Activated T-cell treated with anti-CD3 and anti-CD28 coated beads, Interleukin-2, amount 50 U/mL, for 4 hours (primary cell): ENCODE measurements around the gene DOK3. TPM values are rescaled to one million over a fixed set of nuclear protein-coding genes. Genes with fewer than 3 reads are reported as not detected.

Experiments
- ATAC-seq, 2 donors: fragments of 200-7000 bp; cut with Tn5 transposase; one replicate each; pipeline ENCODE4 v1.10.0; 2021
- DNase-seq: peaks from one replicate; pipeline ENCODE4 v3.0.0-alpha.2; 2020
- H3K27me3 Mint-ChIP-seq: one replicate; pipeline ENCODE4 v1.8.0; 2021; ENCODE audit warnings: low read depth, mixed read lengths
- H3K36me3 Mint-ChIP-seq: one replicate; pipeline ENCODE4 v1.8.0; 2022; ENCODE audit warnings: mixed read lengths; ENCODE audit not compliant: insufficient read depth
- H3K4me1 Mint-ChIP-seq: one replicate; pipeline ENCODE4 v1.8.0; 2021; ENCODE audit warnings: low read depth, mixed read lengths
- H3K4me3 Mint-ChIP-seq: one replicate; pipeline ENCODE4 v1.8.0; 2021; ENCODE audit warnings: mild to moderate bottlenecking, moderate library complexity, mixed read lengths
- H3K9me3 Mint-ChIP-seq: one replicate; pipeline ENCODE4 v1.8.0; 2021; ENCODE audit warnings: mixed read lengths
- total RNA-seq, 3 donors: library from RNA; stranded (reverse); gene quantifications; one replicate each; pipeline ENCODE4 v1.2.1, GENCODE V29; 2021

Gene DOK3
- total RNA-seq, 3 donors from 2014 or later, result 8.2 to 9.2 (median 8.7) TPM

DNA sequence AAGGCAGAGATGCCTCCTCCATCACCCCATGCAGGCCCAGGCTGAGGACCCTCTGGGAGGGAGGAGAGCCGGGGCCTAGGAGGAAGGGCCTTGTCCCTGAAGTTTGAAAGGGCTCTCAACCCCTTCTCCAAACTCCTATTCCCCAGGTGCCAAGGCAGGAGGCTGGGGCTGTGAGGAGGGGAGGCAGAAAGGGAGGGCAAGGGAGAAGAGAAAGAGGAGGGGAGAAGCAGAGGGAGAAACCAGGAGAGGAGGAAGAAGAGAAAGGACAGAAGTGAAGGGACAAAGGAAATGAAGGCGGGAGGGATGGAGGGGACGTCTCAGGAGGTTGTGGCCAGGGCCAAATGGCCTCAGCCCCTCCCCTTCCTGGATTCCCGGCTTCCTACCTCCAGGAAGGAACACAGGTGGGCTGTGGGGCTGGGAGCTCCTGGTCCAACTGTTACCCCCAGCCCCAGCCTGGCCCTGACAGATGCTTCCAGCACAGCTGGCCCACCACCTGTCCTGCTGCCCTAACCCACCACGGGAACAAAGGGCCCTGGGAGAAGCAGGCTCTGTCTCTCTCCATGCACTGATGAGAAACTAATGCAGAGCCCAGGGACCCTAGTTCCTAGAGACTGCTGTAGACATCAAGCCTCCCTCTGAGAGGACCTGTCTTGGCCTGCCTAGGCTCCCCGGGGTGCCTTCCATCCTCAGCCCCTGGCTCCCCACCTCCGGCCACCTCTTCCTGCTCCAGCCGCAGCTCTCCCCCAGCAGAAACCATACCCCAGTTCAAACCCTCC lies 39.7 kb downstream of the DOK3 start:
- peaks cover 3% of the 10 kb centered on the region for H3K9me3 Mint-ChIP-seq
- H3K4me1 Mint-ChIP-seq, result peaks cover 12% of the 10 kb centered on the region
- peaks cover 8% of the 10 kb centered on the region for H3K27me3 Mint-ChIP-seq
- peaks cover 2% of the 10 kb centered on the region for H3K36me3 Mint-ChIP-seq
- H3K4me3 Mint-ChIP-seq, result no peak overlapping the region
- DNase-seq (no peak), ATAC-seq (no peak)

DNA sequence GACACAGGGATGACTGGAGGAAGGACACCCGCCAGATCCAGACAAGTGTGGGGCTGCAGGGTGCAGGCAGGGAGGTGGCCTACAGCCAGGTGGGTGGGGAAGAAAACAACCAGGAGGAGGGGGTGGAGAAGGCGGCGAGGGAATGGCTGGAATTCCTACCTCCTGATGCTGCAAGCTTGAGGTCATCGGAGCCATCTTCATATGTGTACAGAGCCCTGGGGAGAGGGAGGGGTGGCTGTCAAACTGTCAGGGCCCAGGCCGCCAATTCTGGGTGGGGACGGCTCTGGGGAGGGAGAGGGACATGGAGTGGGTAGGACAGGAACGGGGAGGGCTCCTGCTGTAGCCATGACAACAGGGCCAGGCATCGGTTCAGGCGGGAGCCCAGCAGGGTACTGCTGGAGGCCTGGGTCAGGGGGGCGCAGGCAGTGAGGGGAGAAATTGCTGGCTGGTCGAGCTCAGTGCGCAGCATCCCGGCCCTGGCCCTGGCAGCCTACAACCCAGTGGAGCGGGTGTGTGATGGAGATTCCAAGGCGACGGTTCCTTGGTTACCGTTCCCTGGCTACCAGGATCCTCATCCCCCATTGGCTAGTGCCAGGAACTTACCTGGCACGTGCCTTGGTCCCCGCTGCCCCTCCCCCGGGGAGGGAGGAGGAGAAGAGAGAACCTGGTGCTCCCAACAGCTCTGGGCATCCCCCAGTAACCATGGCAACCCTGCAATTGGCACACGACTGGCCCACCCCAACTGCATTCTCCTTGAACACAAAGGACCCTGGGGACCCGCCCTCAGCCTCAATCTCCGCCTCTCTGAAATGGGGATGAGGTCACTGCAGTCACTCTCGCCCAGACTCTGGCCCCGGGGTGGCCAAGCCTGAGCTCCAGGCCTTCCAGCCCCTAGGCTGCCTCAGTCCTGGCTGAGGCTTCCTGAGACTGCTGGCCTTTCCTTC lies 40.7 kb downstream of the DOK3 start:
- ATAC-seq (no peak), DNase-seq (no peak)
- H3K27me3 Mint-ChIP-seq, result peaks cover 4% of the 10 kb centered on the region
- H3K4me1 Mint-ChIP-seq, result peaks cover 8% of the 10 kb centered on the region
- peaks cover 2% of the 10 kb centered on the region for H3K36me3 Mint-ChIP-seq
- H3K4me3 Mint-ChIP-seq, result no peak overlapping the region
- H3K9me3 Mint-ChIP-seq, result peaks cover 3% of the 10 kb centered on the region

DNA sequence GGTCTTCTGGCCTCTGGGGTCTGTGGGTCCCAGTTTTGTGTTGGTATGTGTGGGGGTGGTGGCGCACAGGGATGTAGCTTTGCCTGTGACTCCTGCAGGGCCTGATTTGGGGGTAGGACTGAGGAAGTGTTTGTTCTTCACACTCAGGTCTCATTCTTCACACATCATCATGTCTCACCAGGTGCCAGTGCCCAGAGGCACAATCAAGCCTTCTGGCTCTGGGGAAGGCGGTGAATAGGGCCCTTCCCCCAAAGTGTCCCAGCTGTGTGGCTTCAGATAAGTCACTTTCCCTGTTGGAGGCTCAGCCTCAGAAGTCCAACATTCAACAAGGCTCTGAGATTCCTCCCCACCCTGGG lies 41.3 kb downstream of the DOK3 start:
- peaks cover 2% of the 10 kb centered on the region for H3K36me3 Mint-ChIP-seq
- peaks cover 6% of the 10 kb centered on the region for H3K4me1 Mint-ChIP-seq
- H3K27me3 Mint-ChIP-seq, result peaks cover 3% of the 10 kb centered on the region
- H3K9me3 Mint-ChIP-seq, result peaks cover 3% of the 10 kb centered on the region
- H3K4me3 Mint-ChIP-seq, result no peak overlapping the region
- ATAC-seq (no peak), DNase-seq (no peak)

DNA sequence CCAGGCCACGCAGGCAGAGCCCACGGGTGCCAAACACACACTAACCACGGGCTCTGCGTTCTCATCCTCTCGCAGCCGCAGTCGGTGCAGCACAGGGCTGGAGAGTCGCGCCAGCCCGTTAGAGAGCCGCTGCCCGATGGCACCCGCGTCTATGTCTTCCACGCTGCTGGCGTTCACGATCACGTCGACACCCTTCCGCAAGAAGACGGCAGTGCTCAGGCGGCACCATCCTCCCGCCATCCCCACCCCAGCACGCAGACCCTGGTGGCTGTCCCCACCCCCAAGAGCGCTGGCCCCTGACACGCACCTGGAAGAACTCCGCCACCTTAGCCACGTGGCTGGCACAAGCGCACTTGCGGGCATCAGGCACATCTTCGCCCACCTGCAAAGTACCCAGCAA lies 42.2 kb downstream of the DOK3 start:
- Mint-ChIP-seq H3K27me3 (peaks cover 3% of the 10 kb centered on the region), H3K36me3 (peaks cover 2% of the 10 kb centered on the region), H3K4me1 (peaks cover 7% of the 10 kb centered on the region), H3K4me3 (no peak overlapping the region), H3K9me3 (peaks cover 3% of the 10 kb centered on the region)
- no peak for ATAC-seq
- no peak for DNase-seq

DNA sequence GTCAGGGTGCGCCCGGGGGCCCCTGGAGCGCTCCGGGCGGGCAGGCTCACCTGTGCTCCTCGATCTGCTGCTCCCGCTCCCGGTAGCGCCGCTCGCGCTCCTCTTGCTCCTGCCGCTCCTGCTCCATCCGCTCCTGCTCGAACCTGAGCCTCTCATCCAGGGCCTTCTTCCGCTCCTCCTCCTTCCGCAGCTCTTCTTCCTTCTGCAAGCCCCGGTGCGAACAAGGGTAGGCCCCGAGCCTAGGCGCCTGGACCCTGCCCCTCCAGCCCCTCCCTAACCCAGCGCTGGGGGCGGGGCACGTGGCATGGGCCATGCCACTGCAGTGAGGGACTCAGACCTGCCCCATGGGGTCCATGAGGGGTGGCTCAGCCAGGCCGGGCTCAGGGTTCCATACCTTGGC lies 42.8 kb downstream of the DOK3 start:
- Mint-ChIP-seq H3K36me3 (peaks cover 2% of the 10 kb centered on the region), H3K4me3 (no peak overlapping the region), H3K27me3 (no peaks in the 10 kb centered on the region), H3K4me1 (peaks cover 6% of the 10 kb centered on the region), H3K9me3 (peaks cover 3% of the 10 kb centered on the region)
- ATAC-seq, result no peak
- no peak for DNase-seq

DNA sequence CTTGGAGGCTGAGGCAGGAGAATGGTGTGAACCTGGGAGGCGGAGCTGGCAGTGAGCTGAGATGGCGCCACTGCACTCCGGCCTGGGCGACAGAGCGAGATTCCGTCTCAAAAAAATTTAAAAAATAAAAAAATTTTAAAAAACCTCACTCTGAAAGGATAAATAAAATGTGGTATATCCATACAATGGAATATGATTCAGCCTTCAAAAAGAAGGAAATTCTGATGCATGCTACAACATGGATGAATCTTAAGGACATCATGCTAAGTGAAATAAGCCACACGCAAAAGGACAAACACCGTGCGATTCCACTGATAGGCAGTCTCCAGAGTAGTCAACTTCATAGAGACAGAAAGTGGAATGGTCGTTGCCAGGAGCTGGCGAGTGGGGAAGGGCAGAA lies 44.6 kb downstream of the DOK3 start:
- ATAC-seq (no peak), DNase-seq (no peak)
- H3K4me1 Mint-ChIP-seq, result peaks cover 9% of the 10 kb centered on the region
- H3K36me3 Mint-ChIP-seq, result peaks cover 2% of the 10 kb centered on the region
- no peaks in the 10 kb centered on the region for H3K27me3 Mint-ChIP-seq
- peaks cover 3% of the 10 kb centered on the region for H3K9me3 Mint-ChIP-seq
- H3K4me3 Mint-ChIP-seq, result no peak overlapping the region

DNA sequence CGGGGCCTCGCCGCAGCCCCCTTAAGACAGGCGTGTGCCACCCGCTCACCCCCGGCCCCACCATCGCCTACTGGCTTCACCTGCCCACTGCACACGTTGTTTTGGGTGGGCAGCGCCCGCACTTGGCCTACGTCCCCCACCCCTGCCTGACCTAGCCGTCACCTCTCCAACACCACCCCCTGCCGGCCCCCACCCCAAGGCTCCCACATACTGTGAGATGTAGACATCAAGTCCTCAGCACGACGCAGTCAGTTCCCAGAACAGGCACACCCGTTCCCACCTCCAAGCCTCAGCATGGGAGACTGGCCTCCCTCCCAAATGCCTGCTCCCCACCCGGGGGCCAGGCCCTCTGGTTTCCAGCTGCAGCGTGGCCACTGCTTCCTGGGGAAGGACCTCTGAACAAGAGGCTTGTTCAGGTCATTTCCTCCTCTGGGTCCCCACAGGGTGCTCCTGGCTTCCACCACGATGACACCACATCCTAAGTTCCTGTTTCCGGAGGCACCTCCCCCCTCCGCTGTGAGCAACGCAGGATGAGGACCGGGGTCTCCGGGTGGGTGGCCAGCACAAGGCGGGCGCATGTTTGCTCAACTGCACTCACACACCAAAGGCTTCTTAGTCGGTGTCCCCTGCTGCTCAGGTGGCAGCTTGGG lies 47.5 kb downstream of the DOK3 start:
- DNase-seq, result no peak
- Mint-ChIP-seq H3K4me1 (peaks cover 13% of the 10 kb centered on the region), H3K4me3 (no peak overlapping the region), H3K9me3 (peaks cover 3% of the 10 kb centered on the region), H3K36me3 (peaks cover 2% of the 10 kb centered on the region), H3K27me3 (no peaks in the 10 kb centered on the region)
- no peak for ATAC-seq

DNA sequence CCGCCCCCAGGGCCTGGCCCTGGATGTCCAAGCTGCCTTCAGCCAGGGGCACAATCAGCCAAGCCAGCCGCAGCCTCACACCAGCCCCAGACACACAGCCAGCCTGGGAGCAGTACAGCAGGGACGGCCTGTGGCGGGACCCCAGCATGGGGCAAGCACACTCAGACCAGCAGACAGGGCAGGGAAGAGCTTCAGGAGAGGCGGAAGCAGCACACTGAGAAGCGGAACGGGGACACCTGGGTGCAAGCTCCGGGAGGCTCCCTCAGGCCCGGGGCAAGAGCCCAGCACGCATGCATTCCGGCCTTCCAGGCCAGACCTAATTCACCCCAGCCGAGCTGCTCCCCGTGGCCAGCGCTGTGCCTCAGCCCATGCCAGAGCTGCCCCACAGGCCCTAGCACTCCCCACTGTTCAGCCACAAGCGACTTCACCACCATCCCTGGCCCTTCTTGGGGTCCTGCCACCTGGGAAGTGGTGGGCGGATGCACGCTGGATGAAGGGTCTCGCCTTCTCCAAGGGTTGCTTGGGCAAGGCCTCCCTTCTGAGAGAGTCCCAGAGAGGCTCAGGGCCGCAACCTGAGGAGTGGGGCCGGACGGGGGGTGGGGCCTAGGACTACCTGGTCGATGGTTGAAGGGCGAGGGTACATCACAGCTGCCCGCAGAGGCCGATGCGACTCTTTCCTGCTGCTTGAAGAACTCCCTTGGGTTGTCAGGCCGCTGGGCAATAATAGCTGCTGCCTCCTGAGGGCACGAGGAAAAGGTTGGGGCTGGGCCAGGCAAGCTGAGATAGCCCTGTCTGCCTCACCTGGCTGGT lies 49.6 kb downstream of the DOK3 start:
- H3K4me3 Mint-ChIP-seq, result no peak overlapping the region
- H3K27me3 Mint-ChIP-seq, result no peaks in the 10 kb centered on the region
- DNase-seq, result no peak
- H3K9me3 Mint-ChIP-seq, result peaks cover under 1% of the 10 kb centered on the region
- no peaks in the 10 kb centered on the region for H3K36me3 Mint-ChIP-seq
- peaks cover 19% of the 10 kb centered on the region for H3K4me1 Mint-ChIP-seq
- ATAC-seq, result no peak

DNA sequence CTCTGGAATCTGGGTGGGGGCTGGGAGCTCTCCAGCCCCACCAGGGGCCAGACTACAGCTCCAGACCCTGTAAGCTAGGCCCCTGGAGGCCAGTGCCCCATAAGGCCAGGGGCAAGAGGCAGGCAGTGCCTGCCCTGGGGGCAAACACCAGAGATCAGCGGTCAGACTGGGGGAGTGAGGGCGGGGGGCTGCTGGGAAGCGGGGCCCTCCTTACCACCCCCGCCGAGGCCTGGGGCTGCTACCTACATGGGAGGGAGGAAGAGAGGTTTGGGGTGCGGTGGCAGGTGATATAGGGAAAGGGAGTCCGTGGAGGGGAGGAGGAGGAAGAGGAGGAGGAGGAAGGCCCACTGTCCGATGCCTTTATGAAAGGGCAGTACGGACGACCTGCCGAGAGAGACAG lies 50.3 kb downstream of the DOK3 start:
- Mint-ChIP-seq H3K4me3 (no peak overlapping the region), H3K9me3 (no peaks in the 10 kb centered on the region), H3K36me3 (no peaks in the 10 kb centered on the region), H3K4me1 (peaks cover 19% of the 10 kb centered on the region), H3K27me3 (no peaks in the 10 kb centered on the region)
- ATAC-seq (no peak), DNase-seq (no peak)

DNA sequence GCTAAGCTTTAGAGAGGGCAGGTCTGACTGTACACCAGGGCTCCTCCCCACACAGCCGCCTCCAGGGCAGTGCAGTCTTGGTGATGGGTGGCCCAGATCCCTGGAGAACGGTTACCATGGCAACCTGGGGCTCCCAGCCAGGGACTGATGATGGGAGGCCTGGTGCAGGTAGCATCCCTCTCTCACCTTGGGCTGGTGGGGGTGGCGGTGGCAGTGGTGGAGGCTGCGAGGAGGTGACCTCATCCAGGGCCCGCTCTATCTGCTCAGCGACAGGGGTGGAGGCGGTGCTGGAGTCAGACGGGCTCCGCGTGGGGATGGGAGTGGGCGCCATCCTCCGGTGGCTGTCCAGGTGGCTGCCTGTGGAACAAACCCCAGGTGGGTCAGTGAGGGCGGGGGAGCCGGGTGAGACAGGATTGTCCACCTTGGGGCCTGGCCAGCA lies 50.7 kb downstream of the DOK3 start:
- DNase-seq (no peak), ATAC-seq (no peak)
- H3K4me3 Mint-ChIP-seq, result no peak overlapping the region
- H3K4me1 Mint-ChIP-seq, result peaks cover 20% of the 10 kb centered on the region
- no peaks in the 10 kb centered on the region for H3K9me3 Mint-ChIP-seq
- no peaks in the 10 kb centered on the region for H3K36me3 Mint-ChIP-seq
- no peaks in the 10 kb centered on the region for H3K27me3 Mint-ChIP-seq

DNA sequence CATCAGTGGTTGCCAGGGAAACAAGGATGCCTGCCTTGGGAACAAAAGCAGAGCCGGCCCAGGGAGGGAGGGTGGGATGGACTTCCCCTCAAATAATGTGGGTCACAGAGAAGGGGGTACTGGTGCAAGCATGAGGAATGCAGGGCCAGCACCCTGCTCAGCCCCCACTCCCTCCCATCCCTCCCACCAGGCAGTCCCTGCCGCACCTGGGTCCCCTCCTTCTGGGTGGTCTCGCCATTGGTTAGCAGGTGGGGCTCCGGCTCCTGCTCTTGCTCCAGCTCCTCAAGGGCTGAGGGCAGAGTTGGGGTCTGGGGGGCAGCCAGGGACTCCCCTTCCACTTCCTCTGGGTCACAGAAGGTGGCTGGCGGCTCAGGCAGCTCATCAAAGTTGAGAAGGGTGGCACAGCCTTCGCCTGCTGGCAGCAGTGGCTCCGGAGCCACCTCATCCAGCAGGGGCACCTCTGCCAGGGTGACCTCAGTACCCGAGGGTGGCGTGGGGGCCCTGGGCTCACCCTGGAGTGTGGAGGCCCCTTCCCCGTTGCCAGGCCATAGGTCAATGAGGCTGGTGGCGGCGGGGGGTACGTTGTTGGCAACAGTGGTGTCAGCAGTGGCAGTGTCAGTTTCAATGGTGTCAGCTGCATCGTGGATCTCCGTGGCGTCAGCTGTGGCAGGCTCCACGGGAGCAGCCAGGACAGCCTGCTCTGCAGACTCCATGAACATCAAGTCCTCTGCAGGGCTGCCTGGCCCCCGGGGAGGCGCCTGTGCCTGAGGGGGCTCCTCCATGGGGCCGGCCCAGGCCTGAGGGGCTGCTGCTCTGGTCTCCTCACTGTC lies 51.6 kb downstream of the DOK3 start:
- H3K4me3 Mint-ChIP-seq, result no peak overlapping the region
- no peaks in the 10 kb centered on the region for H3K36me3 Mint-ChIP-seq
- H3K27me3 Mint-ChIP-seq, result no peaks in the 10 kb centered on the region
- H3K4me1 Mint-ChIP-seq, result peaks cover 28% of the 10 kb centered on the region
- no peak for ATAC-seq
- no peak for DNase-seq
- no peaks in the 10 kb centered on the region for H3K9me3 Mint-ChIP-seq

DNA sequence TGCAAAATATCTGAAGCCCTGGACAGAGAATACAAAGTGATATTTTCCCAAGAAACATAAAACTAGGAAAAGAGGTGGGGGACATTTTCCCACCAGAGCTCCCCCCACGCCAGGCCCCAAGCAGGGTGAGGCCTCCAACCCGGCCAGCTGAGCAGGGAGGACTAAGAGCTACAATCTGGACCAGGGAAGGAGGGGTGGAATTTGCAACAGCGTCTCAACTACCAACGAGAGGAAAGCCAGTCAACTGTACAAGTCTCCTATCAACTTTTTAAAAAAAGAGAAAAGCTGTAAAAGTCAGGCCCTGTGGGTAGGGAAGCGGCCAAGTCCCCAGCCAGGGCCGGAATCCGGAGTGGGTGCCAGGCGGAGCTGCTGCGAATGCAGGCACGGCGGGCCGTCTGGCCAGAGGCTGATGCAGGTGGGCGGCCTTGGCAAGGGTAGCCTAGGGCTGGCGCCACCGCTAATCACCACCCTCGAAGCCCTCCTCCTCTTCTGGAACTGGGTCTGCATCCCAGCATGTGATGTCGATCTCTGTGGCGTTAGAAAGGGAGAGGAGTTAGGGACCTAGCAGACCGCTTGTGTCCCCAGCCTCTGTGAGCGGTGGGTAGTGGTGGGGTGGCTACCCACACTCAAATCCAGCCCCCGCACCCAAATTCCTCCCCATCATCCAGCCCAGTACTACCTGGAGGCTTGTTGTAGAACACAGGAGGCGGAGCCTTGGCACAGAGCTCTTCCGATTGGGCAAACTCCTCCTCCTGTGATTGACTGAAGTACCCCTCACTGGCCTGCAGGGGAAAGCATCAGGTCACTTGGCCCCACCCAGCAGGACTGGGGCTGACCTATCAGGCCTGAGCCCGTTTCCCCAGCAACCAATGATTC lies 52.4 kb downstream of the DOK3 start:
- no peak for DNase-seq
- peak overlapping the region; percentile 38 for H3K4me3 Mint-ChIP-seq
- H3K4me1 Mint-ChIP-seq, result peaks cover 26% of the 10 kb centered on the region
- H3K9me3 Mint-ChIP-seq, result no peaks in the 10 kb centered on the region
- H3K27me3 Mint-ChIP-seq, result no peaks in the 10 kb centered on the region
- peak; percentile 23 for ATAC-seq
- no peaks in the 10 kb centered on the region for H3K36me3 Mint-ChIP-seq
